ENCODE data around the gene KDM3A.
"Not testable (repeated sequence)": the region's sequence is repeated elsewhere in the genome, so short reads cannot be mapped to it uniquely, and the experiment has no call there.

KDM3A gene

GRCh38 chr2:86484385-86484784 is 43.2 kb downstream of the KDM3A start:
- DNase-seq: no peak

DNA sequence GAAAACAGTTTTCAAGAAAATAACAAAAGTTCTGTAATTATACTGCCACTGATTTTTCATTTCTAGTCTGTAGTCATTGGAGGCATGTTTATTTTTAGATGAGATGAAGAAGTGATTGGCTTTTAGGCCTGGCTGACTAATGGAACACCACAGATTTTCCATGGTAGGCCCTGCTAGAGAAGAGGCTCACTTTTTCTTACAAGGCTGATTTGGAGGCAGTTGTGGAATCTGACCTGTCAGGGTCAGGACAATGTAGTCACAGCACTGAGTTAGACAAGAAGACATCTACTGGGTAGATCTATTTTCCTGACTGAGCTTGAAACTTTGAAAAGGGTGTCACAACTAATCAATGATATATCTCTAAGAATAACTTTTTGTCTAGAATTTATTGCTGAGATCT is 43.9 kb downstream of the KDM3A start:
- no peak for DNase-seq

DNA sequence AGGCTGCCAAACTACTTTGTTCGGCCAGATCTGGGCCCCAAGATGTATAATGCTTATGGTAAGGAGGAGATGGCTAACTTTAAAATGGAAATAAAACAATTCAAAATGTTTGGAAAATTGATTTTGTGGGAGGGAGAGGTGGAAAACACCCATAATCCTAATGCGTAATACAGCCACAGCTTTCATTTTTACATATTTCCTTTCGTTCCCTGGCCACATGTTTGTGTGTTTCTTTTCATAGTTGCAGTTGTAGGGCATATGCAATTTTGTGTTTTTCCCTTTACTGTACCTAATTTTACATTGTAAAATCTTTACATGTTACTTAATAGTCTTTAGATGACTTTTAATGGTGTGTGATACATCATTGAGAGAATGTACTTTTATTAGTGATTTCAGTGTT is 44.6 kb downstream of the KDM3A start:
- DNase-seq: no peak

DNA sequence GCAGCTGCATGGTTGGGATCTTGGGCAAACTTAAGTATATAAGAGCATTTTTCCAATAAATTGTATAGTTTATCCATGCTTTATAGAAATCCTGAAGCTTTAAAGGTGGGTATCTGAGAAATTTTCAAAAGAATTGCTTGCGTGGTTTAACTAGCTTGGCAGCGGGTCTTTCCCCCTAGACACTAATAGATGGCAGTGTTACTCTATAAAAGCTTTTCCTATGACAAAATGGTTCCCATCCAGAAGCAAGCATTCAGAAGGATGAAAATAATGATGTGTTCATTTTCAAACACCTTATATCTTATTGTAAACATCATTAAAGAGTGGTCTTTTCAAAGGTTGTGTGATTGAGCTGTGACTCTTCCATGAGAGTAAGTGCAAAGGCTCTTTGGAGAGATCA is 45.9 kb downstream of the KDM3A start:
- no peak for DNase-seq

DNA sequence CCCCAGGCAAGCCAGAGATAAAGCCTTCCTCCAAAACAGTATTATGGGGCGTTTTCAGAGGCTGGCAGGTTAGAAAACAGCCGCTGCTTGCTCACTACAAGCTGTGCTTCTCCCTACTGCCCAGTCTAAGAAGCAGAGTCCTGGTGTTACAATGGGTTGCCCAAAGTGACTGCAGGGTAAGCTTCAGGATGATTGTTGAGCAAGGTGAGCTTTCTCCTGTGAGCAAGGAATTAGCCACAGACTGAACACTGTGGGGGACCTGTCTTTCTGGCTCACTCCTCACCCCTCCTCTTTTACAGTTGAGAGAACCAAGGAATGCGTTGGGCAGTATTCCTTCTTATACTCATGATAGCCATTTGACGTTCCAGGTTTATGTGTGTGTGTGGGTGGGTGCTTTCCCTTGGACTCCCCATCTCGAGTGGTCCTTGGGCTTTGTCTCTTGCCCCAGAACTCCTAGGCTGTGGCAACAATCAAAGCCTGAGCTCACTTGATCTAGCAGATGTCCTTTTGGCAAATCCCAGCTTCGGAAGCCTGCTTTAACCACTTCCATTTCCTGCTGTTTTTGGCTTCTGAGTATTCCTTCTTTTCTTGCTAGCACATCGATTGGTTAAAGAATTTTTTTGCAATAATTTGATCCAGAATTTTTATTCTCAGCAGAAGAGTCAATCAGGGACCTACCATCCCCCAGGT is 47.5 kb downstream of the KDM3A start:
- DNase-seq: no peak

- DNase-seq: no peak
These were observed 48.4 kb downstream of the KDM3A start for GRCh38 chr2:86489542-86489941.

DNA sequence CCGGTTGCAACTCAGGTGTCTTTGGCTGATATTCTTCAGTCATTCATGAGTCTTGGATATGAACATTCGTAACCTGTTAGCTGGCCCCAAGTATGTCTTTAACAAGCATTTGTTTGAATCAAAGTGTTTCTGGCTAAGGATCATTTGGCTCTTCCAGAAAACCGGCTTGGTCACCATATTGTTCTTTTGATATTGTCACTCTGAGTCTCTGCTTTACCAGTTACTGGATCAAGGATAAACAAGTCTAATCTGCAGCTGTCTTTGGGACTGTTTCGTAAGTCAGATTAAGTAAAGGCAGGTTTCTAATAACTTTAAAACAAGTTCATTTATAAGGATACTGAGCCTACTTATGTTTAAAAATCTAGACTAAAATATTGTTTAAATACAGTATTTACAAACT is 49.1 kb downstream of the KDM3A start:
- DNase-seq: no peak

DNA sequence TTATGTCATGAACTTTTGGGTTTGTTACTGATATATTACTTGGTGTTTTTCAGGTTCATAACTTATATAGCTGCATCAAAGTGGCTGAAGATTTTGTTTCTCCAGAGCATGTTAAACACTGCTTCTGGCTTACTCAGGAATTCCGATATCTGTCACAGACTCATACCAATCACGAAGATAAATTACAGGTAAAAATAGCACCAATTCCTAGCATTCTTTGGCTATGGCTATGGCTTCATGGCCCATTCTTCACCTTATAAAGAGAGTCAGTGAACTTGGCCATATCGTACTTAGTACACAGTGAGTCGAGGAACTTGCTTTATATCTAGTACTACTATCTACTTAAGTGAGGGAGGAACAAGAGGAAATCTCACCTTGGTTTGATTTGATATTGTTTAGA is 49.9 kb downstream of the KDM3A start:
- DNase-seq: no peak

DNA sequence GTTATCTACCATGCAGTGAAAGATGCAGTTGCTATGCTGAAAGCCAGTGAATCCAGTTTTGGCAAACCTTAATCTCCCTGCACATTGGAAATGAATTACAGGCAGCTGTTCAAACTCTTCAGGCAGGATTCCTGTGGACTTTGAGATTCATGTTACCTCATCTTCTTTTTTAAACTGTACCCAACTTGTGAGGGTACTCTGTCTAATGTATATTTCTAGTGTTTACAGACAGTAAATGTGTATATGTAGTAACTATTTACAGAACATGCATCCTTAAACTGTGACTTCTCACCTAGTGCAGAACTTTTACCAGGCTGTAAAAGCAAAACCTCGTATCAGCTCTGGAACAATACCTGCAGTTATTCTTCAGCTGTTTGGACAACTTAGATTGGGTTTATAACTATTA is 50.9 kb downstream of the KDM3A start:
- DNase-seq: no peak

- not testable (repeated sequence) for DNase-seq
These were observed 55.2 kb downstream of the KDM3A start for GRCh38 chr2:86496391-86496790.

GRCh38 chr2:86498468-86499260 is 57.5 kb downstream of the KDM3A start:
- DNase-seq: no peak

GRCh38 chr2:86499326-86499725 is 58.2 kb downstream of the KDM3A start:
- no peak for DNase-seq

DNA sequence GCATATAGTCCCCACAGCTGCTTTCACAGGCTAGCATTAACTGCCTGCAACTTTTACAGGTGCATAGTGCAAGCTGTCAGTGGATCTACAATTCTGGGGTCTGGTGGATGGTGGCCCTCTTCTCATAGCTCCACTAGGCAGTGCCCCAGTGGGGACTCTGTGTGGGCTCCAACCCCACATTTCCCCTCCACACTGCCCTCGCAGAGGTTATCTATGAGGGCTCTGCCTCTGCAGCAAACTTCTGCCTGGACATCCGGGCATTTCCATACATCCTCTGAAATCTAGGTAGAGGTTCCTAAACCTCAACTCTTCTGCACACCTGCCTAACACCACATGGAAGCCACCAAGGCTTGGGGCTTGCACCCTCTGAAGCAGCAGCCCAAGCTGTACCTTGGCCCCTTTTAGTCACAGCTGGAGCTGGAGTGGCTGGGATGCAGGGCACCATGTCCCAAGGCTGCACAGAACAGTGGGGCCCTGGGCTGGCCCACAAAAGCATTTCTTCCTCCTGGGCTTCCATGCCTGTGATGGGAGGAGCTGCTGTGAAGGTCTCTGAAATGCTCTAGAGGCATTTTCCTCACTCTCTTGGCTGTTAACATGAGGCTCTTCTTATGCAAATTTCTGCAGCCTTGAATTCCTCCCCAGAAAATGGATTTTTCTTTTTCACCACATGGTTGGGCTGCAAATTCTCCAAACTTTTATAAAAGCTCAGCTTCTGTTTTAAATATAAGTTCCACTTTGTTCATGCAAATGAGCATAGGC is 59.3 kb downstream of the KDM3A start:
- no peak for DNase-seq

DNA sequence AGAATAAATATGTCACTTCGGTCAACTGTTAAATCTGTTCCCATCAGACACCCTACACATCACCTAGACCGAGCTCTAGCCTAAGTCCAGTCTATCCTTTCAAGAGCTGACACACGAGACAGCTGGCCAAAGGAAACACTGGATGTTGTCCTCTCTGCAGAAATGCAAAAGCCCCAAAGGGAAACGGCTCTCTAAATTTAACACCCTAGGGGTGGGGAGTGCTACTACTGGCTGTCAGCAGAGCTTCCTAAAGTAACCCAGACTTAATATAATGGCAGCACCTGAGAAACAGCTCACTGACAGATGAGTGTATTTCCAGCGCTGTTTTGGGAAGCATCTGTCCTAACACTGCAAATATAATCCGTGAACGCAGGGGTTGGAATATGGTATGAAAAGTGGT is 66.4 kb downstream of the KDM3A start:
- no peak for DNase-seq

GRCh38 chr2:86510436-86510933 is 69.3 kb downstream of the KDM3A start:
- DNase-seq: no peak

- no peak for DNase-seq
These were observed 70.9 kb downstream of the KDM3A start for GRCh38 chr2:86512034-86512433.

DNA sequence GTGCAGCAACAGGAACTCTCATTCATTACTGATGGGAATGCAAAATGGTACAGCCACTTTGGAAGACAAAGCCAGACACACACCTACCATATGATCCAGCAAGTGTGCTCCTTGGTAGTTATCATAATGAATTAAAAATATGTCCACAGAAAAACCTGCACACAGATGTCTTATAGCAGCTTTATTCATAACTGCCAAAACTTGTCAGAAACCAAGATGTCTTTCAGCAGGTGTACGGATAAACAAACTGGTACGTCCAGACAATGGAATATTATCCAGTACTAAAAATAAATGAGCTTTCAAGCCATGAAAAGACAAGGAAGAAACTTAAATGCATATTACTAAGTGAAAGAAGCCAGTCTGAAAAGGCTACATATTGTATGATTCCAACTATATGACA is 71.7 kb downstream of the KDM3A start:
- no peak for DNase-seq

DNA sequence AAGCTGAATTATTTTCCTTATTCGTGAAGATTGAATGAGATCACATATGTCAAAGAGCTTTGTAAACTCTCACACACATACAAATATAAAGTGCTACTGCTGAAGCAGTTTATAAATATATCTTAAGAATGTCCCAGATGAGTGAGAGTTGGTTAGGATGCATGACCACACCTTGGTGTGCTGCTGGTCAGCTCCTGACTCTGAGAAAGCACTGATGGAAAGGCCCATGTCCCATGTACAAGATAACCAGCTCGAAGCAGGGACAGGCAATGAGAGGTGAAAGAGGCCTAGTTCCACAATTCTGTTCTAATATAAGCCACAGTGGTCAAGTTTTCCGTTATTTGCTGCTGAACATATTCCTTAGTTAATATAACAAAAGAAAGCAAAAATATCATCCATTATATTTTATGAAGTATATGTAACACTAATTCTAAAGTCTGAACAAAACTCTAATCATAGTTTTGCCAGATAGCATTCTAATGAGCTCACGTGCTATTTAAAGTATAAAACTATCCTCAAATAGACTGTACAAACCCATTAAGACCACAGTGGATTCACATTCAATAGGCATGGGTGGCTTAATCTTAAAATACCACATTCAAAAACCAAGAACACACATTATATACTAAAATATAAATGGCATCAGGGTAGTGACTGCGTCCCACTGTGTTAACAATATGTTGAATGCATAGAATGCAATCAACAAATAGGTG is 72.9 kb downstream of the KDM3A start:
- no peak for DNase-seq

DNA sequence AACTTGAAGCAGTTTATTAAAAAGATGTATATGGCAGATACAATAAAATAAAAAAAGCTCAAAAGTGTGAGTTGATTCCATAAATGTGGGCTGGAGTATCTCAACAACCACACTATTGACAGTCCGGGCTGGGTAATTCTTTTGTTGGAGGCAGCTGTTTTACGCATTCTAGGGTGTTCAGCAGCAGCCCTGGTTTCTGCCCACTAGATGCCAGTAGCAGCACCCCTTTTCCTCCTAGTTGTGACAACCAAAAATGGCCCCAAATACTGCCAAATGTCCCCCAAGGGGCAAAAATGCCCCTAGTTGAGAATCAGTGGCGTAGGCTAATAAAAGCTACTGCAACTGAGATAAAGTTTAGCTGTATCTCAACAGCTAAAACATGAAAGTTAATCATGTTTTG is 77.3 kb downstream of the KDM3A start:
- DNase-seq: peak; percentile 25 to 43

DNA sequence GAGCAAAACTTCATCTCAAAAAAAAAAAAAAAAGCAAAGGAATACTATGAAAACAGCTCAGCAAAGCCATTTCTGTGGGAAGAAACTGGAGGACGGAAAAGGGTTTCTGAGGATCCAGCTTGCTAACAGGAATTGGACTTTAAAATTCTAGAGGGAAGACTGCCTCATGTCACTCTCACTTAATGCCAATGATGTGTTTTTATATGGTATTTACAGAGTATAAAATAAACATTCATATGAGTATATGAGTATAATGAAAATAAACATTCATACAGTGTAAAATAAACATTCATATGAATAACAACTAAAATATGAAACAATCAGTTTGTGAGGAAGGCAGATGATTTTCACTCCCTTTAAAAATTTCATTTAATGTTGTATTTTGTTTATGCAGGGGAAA is 78.2 kb downstream of the KDM3A start:
- no peak for DNase-seq

DNA sequence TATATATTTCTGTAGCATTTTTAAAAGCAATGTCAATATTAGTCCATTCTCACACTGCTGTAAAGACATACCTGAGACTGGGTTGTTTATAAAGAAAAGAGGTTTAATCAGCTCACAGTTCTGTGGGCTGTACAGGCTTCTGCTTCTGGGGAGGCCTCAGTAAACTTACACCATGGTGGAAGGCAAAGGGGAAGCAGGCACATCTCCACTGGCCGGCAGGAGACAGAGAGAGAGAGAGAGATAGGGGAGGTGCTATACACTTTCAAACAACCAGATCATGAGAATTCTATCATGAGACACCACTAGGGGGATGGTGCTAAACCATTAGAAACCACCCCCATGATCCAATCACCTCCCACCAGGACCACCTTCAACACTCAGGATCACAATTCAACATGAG is 79.0 kb downstream of the KDM3A start:
- DNase-seq: no peak

DNA sequence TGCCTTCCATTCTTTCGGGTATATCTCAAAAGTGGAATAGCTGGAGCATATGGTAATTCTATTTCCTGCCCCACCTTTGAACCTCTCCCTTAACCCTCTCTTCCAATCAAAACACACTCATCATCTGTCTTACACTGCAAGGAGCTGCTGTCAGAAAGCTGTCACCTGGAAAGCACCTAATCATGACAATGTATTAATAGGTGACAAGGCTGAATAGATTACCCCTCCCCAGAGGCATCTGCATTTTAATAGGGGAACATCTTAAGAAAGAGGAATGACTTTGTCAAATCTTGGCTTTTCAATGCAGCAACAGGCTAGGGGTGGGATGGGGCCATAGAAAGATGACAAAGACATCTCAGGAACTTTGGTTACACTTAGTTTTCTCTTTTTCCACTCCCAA is 80.8 kb downstream of the KDM3A start:
- DNase-seq: no peak

GRCh38 chr2:86522711-86523110 is 81.5 kb downstream of the KDM3A start:
- DNase-seq: no peak

All from Kasumi-1 (cell line).